NB4 (cell line): ENCODE measurements around the gene C15orf62.
A peak's percentile ranks its signal among the peaks of the same experiment; 100 is the strongest.

Experiments
- DNase-seq: peaks from one replicate; pipeline ENCODE4 v3.0.0; 2010; ENCODE audit warnings: low read depth
- H3K4me3 ChIP-seq: one replicate; pipeline ENCODE4 v1.5.1; 2011; ENCODE audit warnings: mild to moderate bottlenecking, low read depth, low read length, moderate library complexity
- CTCF ChIP-seq: IDR thresholded peaks from one replicate; pipeline ENCODE4 v1.5.1; 2012; ENCODE audit warnings: low read depth, low read length
- MAX ChIP-seq: IDR thresholded peaks from 2 replicates; pipeline ENCODE4 v1.6.1; 2011; ENCODE audit warnings: low read depth, low read length
- MYC ChIP-seq: IDR thresholded peaks from 2 replicates; pipeline ENCODE4 v1.6.1; 2011; ENCODE audit warnings: low read depth, low read length
- POLR2A ChIP-seq: IDR thresholded peaks from 2 replicates; pipeline ENCODE4 v1.6.1; 2011; ENCODE audit warnings: mild to moderate bottlenecking; ENCODE audit not compliant: insufficient read length; ENCODE audit errors: extremely low read depth

Gene C15orf62

GRCh38 chr15:40772014-40772413 lies 2.2 kb downstream of the C15orf62 start:
- no peak overlapping the region for H3K4me3 ChIP-seq
- no peak for TF ChIP-seq CTCF
- no peak for TF ChIP-seq MYC
- TF ChIP-seq MAX: no peak
- TF ChIP-seq POLR2A: no peak
- DNase-seq: peak; percentile 34

- no peak for DNase-seq
- H3K4me3 ChIP-seq: no peak overlapping the region
- no peak for TF ChIP-seq POLR2A
- no peak for TF ChIP-seq CTCF
- no peak for TF ChIP-seq MAX
- no peak for TF ChIP-seq MYC
These were observed 3.7 kb downstream of the C15orf62 start for GRCh38 chr15:40773496-40773895.

- no peak overlapping the region for H3K4me3 ChIP-seq
- DNase-seq: no peak
These were observed 4.1 kb downstream of the C15orf62 start for GRCh38 chr15:40773902-40774301.

GRCh38 chr15:40775007-40775406 lies 5.2 kb downstream of the C15orf62 start:
- DNase-seq: no peak
- no peak overlapping the region for H3K4me3 ChIP-seq
- TF ChIP-seq CTCF (no peak), MYC (no peak), MAX (no peak), POLR2A (no peak)

More at GRCh38 chr15:40773902-40774301, 4.1 kb downstream of the C15orf62 start:
- no peak for TF ChIP-seq POLR2A
- no peak for TF ChIP-seq CTCF
- TF ChIP-seq MAX: no peak
- no peak for TF ChIP-seq MYC

GRCh38 chr15:40775740-40776536 lies 6.2 kb downstream of the C15orf62 start:
- DNase-seq: no peak
- TF ChIP-seq POLR2A (no peak), MAX (no peak), CTCF (no peak), MYC (no peak)
- H3K4me3 ChIP-seq: no peak overlapping the region
